ENCODE data around the gene PIP5K1C. TPM values are rescaled to one million over a fixed set of nuclear protein-coding genes. Genes with fewer than 3 reads are reported as not detected.

The PIP5K1C gene
- polyA plus RNA-seq, 2 of the 4 experiments (the other 2 are of a cell fraction), result 2.6 to 9.3 TPM

- TF ChIP-seq FOSB (CRISPR knock-in tag; IDR thresholded peaks at IDR 0.05), result no peak
- no peak for TF ChIP-seq SREBF2 (IDR thresholded peaks at IDR 0.05)
- no peak for TF ChIP-seq ZC3H11A (IDR thresholded peaks at IDR 0.05)
- no peak for TF ChIP-seq HDAC2 (IDR thresholded peaks at IDR 0.05)
- no peak for TF ChIP-seq JUN (IDR thresholded peaks at IDR 0.05)
- no peak for TF ChIP-seq HOXB13 (CRISPR knock-in tag; IDR thresholded peaks at IDR 0.05; ENCODE audit: low read depth)
- TF ChIP-seq EHMT2 (IDR thresholded peaks at IDR 0.05; ENCODE audit: low read depth), result no peak
- no peak for TF ChIP-seq USF2 (IDR thresholded peaks at IDR 0.05)
- no peak for TF ChIP-seq SMC3 (IDR thresholded peaks at IDR 0.05)
- TF ChIP-seq MAX (IDR thresholded peaks at IDR 0.05), result no peak
- no peak for TF ChIP-seq PHF8 (IDR thresholded peaks at IDR 0.05; ENCODE audit: borderline replicate concordance, low read depth)
- TF ChIP-seq HOXB5 (CRISPR knock-in tag; IDR thresholded peaks at IDR 0.05), result no peak
- no peak for TF ChIP-seq GATA3 (IDR thresholded peaks at IDR 0.05; ENCODE audit: borderline replicate concordance)
- no peak for TF ChIP-seq EP300 (IDR thresholded peaks at IDR 0.05)
- no peak for TF ChIP-seq ELK1 (IDR thresholded peaks at IDR 0.05; ENCODE audit: low read depth, low read length)
- no peak for TF ChIP-seq BCL3 (IDR thresholded peaks at IDR 0.05)
- TF ChIP-seq NPAS2 (CRISPR knock-in tag; IDR thresholded peaks at IDR 0.05; ENCODE audit: borderline replicate concordance), result no peak
- no peak for TF ChIP-seq RAD21 (conservative IDR thresholded peaks at IDR 0.05 in 1 of 2, IDR thresholded peaks at IDR 0.05 in 1 of 2)
- no peak for FAIRE-seq
- peaks cover 10% of the 10 kb centered on the region; the same call in 2 of the 3 replicates for H3K4me1 ChIP-seq
- no peak overlapping the region for H3K4me2 ChIP-seq
- ATAC-seq, result no peak
- H3K27ac ChIP-seq, result no peak overlapping the region
- WGBS (ENCODE audit: missing lambda C conversion rate), result 91% methylated on average over 29 of the region's 34 CpGs
- H3K9me3 ChIP-seq, result no peaks in the 10 kb centered on the region
- ChIA-PET POLR2A (no interaction called here), CTCF (interaction anchor here (0.9 to 1.4 kb wide), 2 partner anchors 48 to 67 kb away, joined by 3 to 4 read pairs; partner anchors contain the start of gene MFSD12)
- no peak overlapping the region for H3K4me3 ChIP-seq
- DNase-seq (ENCODE audit: low read depth in 1 of 2, low spot score in 1 of 2), result no peak
Measured at GRCh38 chr19:3623716-3624115, 76.6 kb downstream of the PIP5K1C start.

GRCh38 chr19:3622224-3622623, 78.0 kb downstream of the PIP5K1C start:
- TF ChIP-seq HOXB13 (CRISPR knock-in tag; IDR thresholded peaks at IDR 0.05; ENCODE audit: low read depth) (no peak), MYC (IDR thresholded peaks at IDR 0.05; ENCODE audit: borderline replicate concordance, low read length) (no peak), JUN (IDR thresholded peaks at IDR 0.05) (no peak)
- no peak for ATAC-seq
- Histone ChIP-seq H3K27ac (no peak overlapping the region), H3K4me1 (peaks cover 10% of the 10 kb centered on the region; the same call in 2 of the 3 replicates), H3K4me3 (no peak overlapping the region), H3K9me3 (no peaks in the 10 kb centered on the region), H3K4me2 (no peak overlapping the region)
- DNase-seq (ENCODE audit: low read depth in 1 of 2, low spot score in 1 of 2), result no peak
- FAIRE-seq, result no peak
- ChIA-PET POLR2A (no interaction called here), CTCF (interaction anchor here (0.7 to 1.9 kb wide), 6 partner anchors 11 to 211 kb away, joined by 3 to 6 read pairs (median 4); partner anchors contain the start of gene MFSD12)
- 86% methylated on average over 12 of the region's 12 CpGs for WGBS (ENCODE audit: missing lambda C conversion rate)

- ChIA-PET POLR2A (no interaction called here), CTCF (interaction anchor here (0.7 to 1.9 kb wide), 6 partner anchors 10 to 211 kb away, joined by 3 to 6 read pairs (median 4); partner anchors contain the start of gene MFSD12)
- no peak for TF ChIP-seq TFCP2L1 (CRISPR knock-in tag; IDR thresholded peaks at IDR 0.05)
- TF ChIP-seq CBX8 (IDR thresholded peaks at IDR 0.05), result no peak
- no peak for TF ChIP-seq HMGXB4 (CRISPR knock-in tag; IDR thresholded peaks at IDR 0.05; ENCODE audit: borderline replicate concordance)
- TF ChIP-seq RCOR1 (IDR thresholded peaks at IDR 0.05; ENCODE audit: low read depth, low read length), result no peak
- no peak for TF ChIP-seq USF2 (IDR thresholded peaks at IDR 0.05)
- TF ChIP-seq KDM1A (IDR thresholded peaks at IDR 0.05; ENCODE audit: low read depth), result no peak
- TF ChIP-seq HDAC2 (IDR thresholded peaks at IDR 0.05), result no peak
- no peak for TF ChIP-seq POLR2A (IDR thresholded peaks at IDR 0.05; ENCODE audit: low read length)
- no peak for TF ChIP-seq MAZ (IDR thresholded peaks at IDR 0.05; ENCODE audit: borderline replicate concordance, low read depth, low read length)
- no peak for TF ChIP-seq FOXS1 (CRISPR knock-in tag; IDR thresholded peaks at IDR 0.05)
- no peak for TF ChIP-seq ZFP36 (IDR thresholded peaks at IDR 0.05; ENCODE audit: borderline replicate concordance, partially characterized antibody)
- no peak for TF ChIP-seq ZNF302 (CRISPR knock-in tag; IDR thresholded peaks at IDR 0.05)
- no peaks in the 10 kb centered on the region for H3K9me3 ChIP-seq
- 96% methylated on average over 15 of the region's 15 CpGs for WGBS (ENCODE audit: missing lambda C conversion rate)
- H3K4me2 ChIP-seq, result no peak overlapping the region
- ATAC-seq (no peak), DNase-seq (ENCODE audit: low read depth in 1 of 2, low spot score in 1 of 2) (no peak), FAIRE-seq (no peak)
- peaks cover 10% of the 10 kb centered on the region; the same call in 2 of the 3 replicates for H3K4me1 ChIP-seq
- no peak overlapping the region for H3K4me3 ChIP-seq
- H3K27ac ChIP-seq, result no peak overlapping the region
Measured at GRCh38 chr19:3621689-3622088, 78.6 kb downstream of the PIP5K1C start.

Measured in A549 (cell line).